SK-N-SH (cell line): ENCODE measurements around the gene ATF6B. TPM values are rescaled to one million over a fixed set of nuclear protein-coding genes. Genes with fewer than 3 reads are reported as not detected.

ENCODE experiments used
- CTCF ChIA-PET: fragments of 300-600, 350-600 bp; formaldehyde crosslinking; extraction: SDS; loops from one replicate; lab custom pipeline; 2021; lab: Yijun Ruan, JAX
- POLR2A ChIA-PET: fragments of 350-600 bp; sonication (Branson Sonifier 250); formaldehyde crosslinking; extraction: SDS; loops from one replicate; lab custom pipeline; 2020; ENCODE audit warnings: antibody characterized with exemption, inconsistent platforms; lab: Yijun Ruan, JAX
- DNase-seq: peaks from one replicate; pipeline ENCODE4 v3.0.0; 2012
- H2AFZ ChIP-seq: fragments of 200-600 bp; sonication (generic); 2 replicates; pipeline ENCODE4 v1.8.1; 2016; ENCODE audit warnings: antibody characterized with exemption, mild to moderate bottlenecking, low read depth
- H3F3A ChIP-seq: fragments of 200-600 bp; sonication (generic); replicated peaks from 2 replicates; pipeline ENCODE3; 2016; ENCODE audit warnings: antibody characterized with exemption, mild to moderate bottlenecking; ENCODE audit not compliant: insufficient read depth
- H3K27ac ChIP-seq, 2 experiments: fragments of 200-500 bp in 1 of 2; fragments of 200-600 bp in 1 of 2; sonication (Bioruptor generic) in 1 of 2; sonication (generic), shearing (Covaris generic) in 1 of 2; 2 replicates each; pipeline versions ENCODE4 v1.5.1 to v1.6.1; 2014 to 2016; ENCODE audit warnings: low read depth in 2 of 2, inconsistent platforms in 1 of 2, low read length in 1 of 2, mild to moderate bottlenecking in 1 of 2, mixed read lengths in 1 of 2
- H3K27me3 ChIP-seq: fragments of 200-600 bp; sonication (generic), shearing (Covaris generic); 2 replicates; pipeline ENCODE4 v1.6.1; 2016; ENCODE audit warnings: mixed run types; ENCODE audit not compliant: insufficient read depth
- H3K36me3 ChIP-seq, 2 experiments: fragments of 200-500 bp in 1 of 2; fragments of 200-600 bp in 1 of 2; sonication (Bioruptor generic) in 1 of 2; sonication (generic) in 1 of 2; replicated peaks in 1 of 2; 2 replicates each; pipeline versions ENCODE3 to v1.5.1; 2014 to 2016; ENCODE audit warnings: low read length in 1 of 2, mild to moderate bottlenecking in 1 of 2; ENCODE audit not compliant: insufficient read depth in 2 of 2, control insufficient read depth in 1 of 2
- H3K4me1 ChIP-seq, 2 experiments: fragments of 200-500 bp in 1 of 2; fragments of 200-600 bp in 1 of 2; sonication (Bioruptor generic) in 1 of 2; sonication (generic), shearing (Covaris generic) in 1 of 2; 2 replicates each; pipeline versions ENCODE4 v1.5.1 to v1.6.1; 2014 to 2016; ENCODE audit warnings: low read depth in 1 of 2, low read length in 1 of 2, mixed run types in 1 of 2; ENCODE audit not compliant: insufficient read depth in 2 of 2, control insufficient read depth in 1 of 2
- H3K4me2 ChIP-seq: fragments of 200-600 bp; sonication (generic), shearing (Covaris generic); 2 replicates; pipeline ENCODE4 v1.6.1; 2017; ENCODE audit warnings: mixed run types
- H3K4me3 ChIP-seq, 2 experiments: fragments of 200-500 bp in 1 of 2; fragments of 200-600 bp in 1 of 2; sonication (Bioruptor generic) in 1 of 2; sonication (generic), shearing (Covaris generic) in 1 of 2; 2 replicates each; pipeline versions ENCODE4 v1.5.1 to v1.8.1; 2014 to 2016; ENCODE audit warnings: low read depth in 2 of 2, inconsistent platforms in 1 of 2, low read length in 1 of 2, mild to moderate bottlenecking in 1 of 2, mixed read lengths in 1 of 2, moderate library complexity in 1 of 2
- H3K79me2 ChIP-seq: fragments of 200-600 bp; sonication (generic); 2 replicates; pipeline ENCODE4 v1.8.1; 2017; ENCODE audit warnings: mild to moderate bottlenecking; ENCODE audit not compliant: insufficient read depth
- H3K9ac ChIP-seq: fragments of 200-600 bp; sonication (generic); 2 replicates; pipeline ENCODE4 v1.6.1; 2017; ENCODE audit warnings: mixed run types
- H3K9me2 ChIP-seq: fragments of 200-600 bp; sonication (generic); 2 replicates; pipeline ENCODE4 v1.6.1; 2017; ENCODE audit warnings: mixed run types
- H3K9me3 ChIP-seq: fragments of 200-600 bp; sonication (generic); 2 replicates; pipeline ENCODE4 v1.6.1; 2017; ENCODE audit warnings: mixed run types, mild to moderate bottlenecking, moderate library complexity
- H4K20me1 ChIP-seq: fragments of 200-600 bp; sonication (generic); 2 replicates; pipeline ENCODE4 v1.6.1; 2017; ENCODE audit warnings: mild to moderate bottlenecking, mixed run types; ENCODE audit not compliant: insufficient read depth
- CHD2 ChIP-seq: fragments of 150-350 bp; IDR thresholded peaks from 2 replicates; pipeline ENCODE4 v1.6.1; 2018; ENCODE audit warnings: low read length; ENCODE audit not compliant: partially characterized antibody
- ELF1 ChIP-seq: IDR thresholded peaks from 2 replicates; pipeline ENCODE4 v1.4.0; 2012
- EP300 ChIP-seq, 2 experiments: IDR thresholded peaks; 2 replicates each; pipeline versions ENCODE4 v1.4.0 to v1.6.1; 2012; ENCODE audit warnings: borderline replicate concordance in 1 of 2, low read depth in 1 of 2, low read length in 1 of 2
- FOXJ3 ChIP-seq: sonication (generic); formaldehyde crosslinking; IDR thresholded peaks from 2 replicates; pipeline ENCODE4 v1.5.1; 2020; ENCODE audit warnings: mild to moderate bottlenecking, missing genetic modification reagents
- GABPA ChIP-seq: IDR thresholded peaks from 2 replicates; pipeline ENCODE4 v1.4.0; 2012; ENCODE audit warnings: low read depth, mild to moderate bottlenecking
- GATA2 ChIP-seq: sonication (generic); formaldehyde crosslinking; IDR thresholded peaks from 2 replicates; pipeline ENCODE4 v1.5.0; 2020; ENCODE audit warnings: mild to moderate bottlenecking, missing genetic modification reagents
- IRF3 ChIP-seq: fragments of 150-350 bp; IDR thresholded peaks from 2 replicates; pipeline ENCODE4 v1.6.1; 2016; ENCODE audit warnings: mild to moderate bottlenecking, low read depth, low read length
- MXI1 ChIP-seq: IDR thresholded peaks from 2 replicates; pipeline ENCODE4 v1.6.1; 2012; ENCODE audit warnings: mild to moderate bottlenecking, low read depth, low read length, improper control_type of control experiment
- NFIC ChIP-seq: IDR thresholded peaks from 2 replicates; pipeline ENCODE4 v1.4.0; 2012; ENCODE audit warnings: borderline replicate concordance
- POLR2AphosphoS5 ChIP-seq: IDR thresholded peaks from 2 replicates; pipeline ENCODE4 v1.6.1; 2012; ENCODE audit warnings: low read depth, low read length
- REST ChIP-seq: IDR thresholded peaks from 2 replicates; pipeline ENCODE4 v1.6.1; 2012; ENCODE audit warnings: mild to moderate bottlenecking, low read depth, low read length, moderate library complexity
- RFX5 ChIP-seq: IDR thresholded peaks from 2 replicates; pipeline ENCODE4 v1.6.1; 2012; ENCODE audit warnings: mild to moderate bottlenecking, improper control_type of control experiment, low read length
- SIN3A ChIP-seq: IDR thresholded peaks from 2 replicates; pipeline ENCODE4 v1.6.1; 2012; ENCODE audit warnings: low read depth, mild to moderate bottlenecking, low read length, moderate library complexity, borderline replicate concordance
- TAF1 ChIP-seq: IDR thresholded peaks from 2 replicates; pipeline ENCODE4 v1.6.1; 2012; ENCODE audit warnings: low read depth, mild to moderate bottlenecking, low read length, moderate library complexity, borderline replicate concordance
- TCF12 ChIP-seq: IDR thresholded peaks from 2 replicates; pipeline ENCODE4 v1.4.0; 2012
- TEAD4 ChIP-seq: IDR thresholded peaks from 2 replicates; pipeline ENCODE4 v1.4.0; 2012; ENCODE audit warnings: mild to moderate bottlenecking, borderline replicate concordance; ENCODE audit not compliant: insufficient read depth
- ZBTB33 ChIP-seq: IDR thresholded peaks from 2 replicates; pipeline ENCODE4 v1.4.0; 2012; ENCODE audit warnings: low read depth, borderline replicate concordance
- WGBS: methylation state at CpG from one replicate; pipeline ENCODE4 v1.1.6; 2017; ENCODE audit warnings: low lambda C conversion rate; 5-methylcytosine and 5-hydroxymethylcytosine counted together
- polyA plus RNA-seq, 3 experiments: library from polyadenylated mRNA; depleted of rRNA; stranded (reverse); fragments of >200 nt; gene quantifications; 2 replicates each; pipeline ENCODE4 v1.2.3, GENCODE V29; 2012
- TF ChIP-seq, protein P1 (sequence below): IDR thresholded peaks from 2 replicates; pipeline ENCODE4 v1.4.0; 2012; ENCODE audit warnings: low read depth, borderline replicate concordance
- TF ChIP-seq, protein P2 (sequence below): IDR thresholded peaks from 2 replicates; pipeline ENCODE4 v1.4.0; 2012; ENCODE audit warnings: low read depth
- TF ChIP-seq, protein P3 (sequence below): IDR thresholded peaks from 2 replicates; pipeline ENCODE4; 2012

Gene ATF6B
- polyA plus RNA-seq, 1 of the 3 experiments (the other 2 are of a cell fraction), result 61.3 TPM

- H3K4me1 ChIP-seq, result peaks cover 0 to 9% of the 10 kb centered on the region in 2 experiments; a peak in 3 of 4 replicates
- H3K4me2 ChIP-seq, result no peak overlapping the region
- TF ChIP-seq ELF1 (no peak), RFX5 (no peak), REST (peak; percentile 100), FOXJ3 (CRISPR knock-in tag) (no peak), CHD2 (no peak), SIN3A (peak; percentile 63; the same call in 1 of the 2 replicates)
- TF ChIP-seq, protein P1, sequence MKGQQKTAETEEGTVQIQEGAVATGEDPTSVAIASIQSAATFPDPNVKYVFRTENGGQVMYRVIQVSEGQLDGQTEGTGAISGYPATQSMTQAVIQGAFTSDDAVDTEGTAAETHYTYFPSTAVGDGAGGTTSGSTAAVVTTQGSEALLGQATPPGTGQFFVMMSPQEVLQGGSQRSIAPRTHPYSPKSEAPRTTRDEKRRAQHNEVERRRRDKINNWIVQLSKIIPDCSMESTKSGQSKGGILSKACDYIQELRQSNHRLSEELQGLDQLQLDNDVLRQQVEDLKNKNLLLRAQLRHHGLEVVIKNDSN, result no peak
- CTCF ChIA-PET, result interaction anchor here (1.0 to 5.8 kb wide), 2 partner anchors 12 to 16 kb away, joined by 4 to 33 read pairs; no protein-coding TSS in a partner anchor
- 15% methylated on average over 4 of the region's 4 CpGs for WGBS
- POLR2A ChIA-PET, result no interaction called here
- H3K9me3 ChIP-seq, result no peaks in the 10 kb centered on the region
- no peaks in the 10 kb centered on the region for H3K79me2 ChIP-seq
- no peak overlapping the region for H3K4me3 ChIP-seq
- H2AFZ ChIP-seq, result no peak overlapping the region
- no peaks in the 10 kb centered on the region for H3K36me3 ChIP-seq
- H3K27me3 ChIP-seq, result peaks cover 10% of the 10 kb centered on the region
- no peaks in the 10 kb centered on the region for H3F3A ChIP-seq
- no peak for DNase-seq
- H4K20me1 ChIP-seq, result no peaks in the 10 kb centered on the region
- no peaks in the 10 kb centered on the region for H3K9me2 ChIP-seq
- no peak overlapping the region for H3K27ac ChIP-seq
- H3K9ac ChIP-seq, result no peak overlapping the region
These were observed 22.6 kb downstream of the ATF6B start for GRCh38 chr6:32105433-32105832.

GRCh38 chr6:32102255-32102654 lies 25.8 kb downstream of the ATF6B start:
- CTCF ChIA-PET, result interaction anchor here (0.6 to 5.8 kb wide), 2 partner anchors 15 to 502 kb away, joined by 3 to 33 read pairs; no protein-coding TSS in a partner anchor
- POLR2A ChIA-PET, result no interaction called here
- TF ChIP-seq MXI1 (no peak), TAF1 (no peak), TCF12 (no peak), POLR2AphosphoS5 (no peak), EP300 (IDR thresholded peaks at IDR 0.05; ENCODE audit: borderline replicate concordance in 1 of 2, low read depth in 1 of 2, low read length in 1 of 2) (no peak), FOXJ3 (CRISPR knock-in tag) (no peak), ZBTB33 (no peak), GABPA (no peak), ELF1 (no peak), NFIC (no peak), GATA2 (CRISPR knock-in tag) (no peak), IRF3 (no peak), TEAD4 (no peak)
- TF ChIP-seq, protein P2, sequence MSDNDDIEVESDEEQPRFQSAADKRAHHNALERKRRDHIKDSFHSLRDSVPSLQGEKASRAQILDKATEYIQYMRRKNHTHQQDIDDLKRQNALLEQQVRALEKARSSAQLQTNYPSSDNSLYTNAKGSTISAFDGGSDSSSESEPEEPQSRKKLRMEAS, result no peak
- TF ChIP-seq, protein P3, sequence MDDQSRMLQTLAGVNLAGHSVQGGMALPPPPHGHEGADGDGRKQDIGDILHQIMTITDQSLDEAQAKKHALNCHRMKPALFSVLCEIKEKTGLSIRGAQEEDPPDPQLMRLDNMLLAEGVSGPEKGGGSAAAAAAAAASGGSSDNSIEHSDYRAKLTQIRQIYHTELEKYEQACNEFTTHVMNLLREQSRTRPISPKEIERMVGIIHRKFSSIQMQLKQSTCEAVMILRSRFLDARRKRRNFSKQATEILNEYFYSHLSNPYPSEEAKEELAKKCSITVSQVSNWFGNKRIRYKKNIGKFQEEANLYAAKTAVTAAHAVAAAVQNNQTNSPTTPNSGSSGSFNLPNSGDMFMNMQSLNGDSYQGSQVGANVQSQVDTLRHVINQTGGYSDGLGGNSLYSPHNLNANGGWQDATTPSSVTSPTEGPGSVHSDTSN, result no peak

More at GRCh38 chr6:32102255-32102654, 25.8 kb downstream of the ATF6B start:
- DNase-seq, result no peak
- Histone ChIP-seq H3K27me3 (peaks cover 41% of the 10 kb centered on the region), H3K9me2 (no peaks in the 10 kb centered on the region), H3K9ac (no peak overlapping the region), H3K4me1 (peaks cover 0 to under 1% of the 10 kb centered on the region in 2 experiments; a peak in 2 of 4 replicates), H4K20me1 (no peaks in the 10 kb centered on the region), H2AFZ (no peak overlapping the region), H3K27ac (no peak overlapping the region), H3K9me3 (no peaks in the 10 kb centered on the region), H3K79me2 (no peaks in the 10 kb centered on the region), H3K4me3 (no peak overlapping the region), H3F3A (no peaks in the 10 kb centered on the region), H3K4me2 (no peak overlapping the region), H3K36me3 (no peaks in the 10 kb centered on the region)
- 38% methylated on average over 3 of the region's 3 CpGs for WGBS
